Thyroid gland (tissue), 4 donors: Measurements from ENCODE around the gene TIGAR. TPM values are rescaled to one million over a fixed set of nuclear protein-coding genes. Genes with fewer than 3 reads are reported as not detected.

Experiments
- DNase-seq, 2 donors: peaks; one replicate each; pipeline ENCODE4 v3.0.0-alpha.2; 2019
- H3K27ac ChIP-seq, 3 donors: fragments of 200-600 bp; sonication (generic); 1 replicate in 2 of 3; 2 replicates in 1 of 3; pipeline ENCODE4 v1.5.1; 2016 to 2019; ENCODE audit warnings: mild to moderate bottlenecking in 1 of 3, moderate library complexity in 1 of 3
- H3K27me3 ChIP-seq: fragments of 200-600 bp; sonication (generic); one replicate; pipeline ENCODE4 v1.5.1; 2019
- H3K36me3 ChIP-seq, 2 donors: fragments of 200-600 bp; sonication (generic); one replicate each; pipeline ENCODE4 v1.5.1; 2016 to 2019
- H3K4me1 ChIP-seq, 2 donors: fragments of 200-600 bp; sonication (generic); one replicate each; pipeline ENCODE4 v1.5.1; 2017 to 2019
- H3K4me3 ChIP-seq, 3 donors: fragments of 200-600 bp; sonication (generic); replicated peaks in 1 of 3; 1 replicate in 2 of 3; 2 replicates in 1 of 3; pipeline ENCODE4 v1.5.1; 2016; ENCODE audit warnings: mild to moderate bottlenecking in 1 of 3
- H3K9me3 ChIP-seq: fragments of 200-600 bp; sonication (generic); one replicate; pipeline ENCODE4 v1.5.1; 2017
- POLR2A ChIP-seq, 2 donors: fragments of 450-650 bp; IDR thresholded peaks; one replicate each; pipeline ENCODE4 v1.6.1; 2017; ENCODE audit warnings: antibody characterized with exemption in 2 of 2, mild to moderate bottlenecking in 2 of 2, moderate library complexity in 1 of 2
- WGBS, 2 donors: methylation state at CpG; one replicate each; pipeline ENCODE4 v1.1.5; 2017; 5-methylcytosine and 5-hydroxymethylcytosine counted together
- intact Hi-C: fragments of 100-400 bp; cut with DNase I; formaldehyde crosslinking; loops from one replicate; pipeline ENCODE4 v1.15.1; 2023
- total RNA-seq, 4 donors: library from RNA; depleted of rRNA; stranded (reverse); fragments of >200 nt; gene quantifications; one replicate each; pipeline ENCODE4 v1.2.3, GENCODE V29; 2016
- TF ChIP-seq, protein P1 (sequence below), 6 experiments: fragments of 200-600 bp in 3 of 6; fragments of 450-650 bp in 3 of 6; sonication (generic) in 3 of 6; IDR thresholded peaks; one replicate each; pipeline ENCODE4 v1.5.1; 2016 to 2019; ENCODE audit warnings: antibody characterized with exemption in 6 of 6, mild to moderate bottlenecking in 2 of 6, inconsistent platforms in 1 of 6, moderate library complexity in 1 of 6

Gene TIGAR
- total RNA-seq, 4 donors from 2014 or later, result 4.0 to 6.3 (median 5.4) TPM

DNA sequence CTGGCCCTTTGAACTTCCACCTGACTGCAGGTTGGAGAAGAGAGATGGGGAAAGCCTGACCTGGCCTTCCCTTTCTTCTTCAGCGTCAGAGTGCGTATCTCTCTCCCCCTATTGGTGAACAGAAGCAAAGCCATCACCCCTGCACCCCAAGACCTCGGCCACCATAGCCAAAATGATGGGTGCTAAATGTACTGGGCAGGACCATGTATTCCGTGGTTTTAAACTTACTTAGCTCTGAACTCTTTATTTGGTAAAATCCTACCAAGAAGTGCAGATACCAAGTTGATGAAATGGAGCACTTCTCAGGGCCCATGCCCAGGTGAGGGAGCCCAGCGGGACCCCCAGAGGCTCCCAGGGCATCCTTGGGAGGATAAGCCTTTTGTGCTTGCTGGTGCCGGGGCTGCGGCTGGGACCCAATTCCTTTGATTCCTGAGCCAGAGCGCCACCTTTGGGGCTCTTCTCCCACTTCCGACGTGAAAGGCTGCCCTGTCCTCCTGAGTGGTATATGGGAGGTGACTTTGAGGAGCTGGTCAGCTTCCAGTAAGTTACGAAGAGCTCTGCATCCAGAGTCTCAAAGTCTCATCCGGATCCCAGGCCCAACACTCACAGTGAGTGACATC, 38.0 kb upstream of the TIGAR start:
- H3K4me3 ChIP-seq, result no peak overlapping the region
- no peak for DNase-seq
- intact Hi-C loops, result no loop called here
- H3K9me3 ChIP-seq, result no peaks in the 10 kb centered on the region
- H3K27me3 ChIP-seq, result no peaks in the 10 kb centered on the region
- H3K4me1 ChIP-seq, result peaks cover 17 to 24% of the 10 kb centered on the region in 2 donors
- TF ChIP-seq, protein P1, sequence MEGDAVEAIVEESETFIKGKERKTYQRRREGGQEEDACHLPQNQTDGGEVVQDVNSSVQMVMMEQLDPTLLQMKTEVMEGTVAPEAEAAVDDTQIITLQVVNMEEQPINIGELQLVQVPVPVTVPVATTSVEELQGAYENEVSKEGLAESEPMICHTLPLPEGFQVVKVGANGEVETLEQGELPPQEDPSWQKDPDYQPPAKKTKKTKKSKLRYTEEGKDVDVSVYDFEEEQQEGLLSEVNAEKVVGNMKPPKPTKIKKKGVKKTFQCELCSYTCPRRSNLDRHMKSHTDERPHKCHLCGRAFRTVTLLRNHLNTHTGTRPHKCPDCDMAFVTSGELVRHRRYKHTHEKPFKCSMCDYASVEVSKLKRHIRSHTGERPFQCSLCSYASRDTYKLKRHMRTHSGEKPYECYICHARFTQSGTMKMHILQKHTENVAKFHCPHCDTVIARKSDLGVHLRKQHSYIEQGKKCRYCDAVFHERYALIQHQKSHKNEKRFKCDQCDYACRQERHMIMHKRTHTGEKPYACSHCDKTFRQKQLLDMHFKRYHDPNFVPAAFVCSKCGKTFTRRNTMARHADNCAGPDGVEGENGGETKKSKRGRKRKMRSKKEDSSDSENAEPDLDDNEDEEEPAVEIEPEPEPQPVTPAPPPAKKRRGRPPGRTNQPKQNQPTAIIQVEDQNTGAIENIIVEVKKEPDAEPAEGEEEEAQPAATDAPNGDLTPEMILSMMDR (IDR thresholded peaks at IDR 0.05), result no peak
- no peak for TF ChIP-seq POLR2A (IDR thresholded peaks at IDR 0.05)
- peaks cover 35 to 67% of the 10 kb centered on the region in 2 donors for H3K36me3 ChIP-seq
- no peak overlapping the region for H3K27ac ChIP-seq
- WGBS, 2 donors, result 79 to 81% methylated on average over 12 of the region's 12 CpGs

DNA sequence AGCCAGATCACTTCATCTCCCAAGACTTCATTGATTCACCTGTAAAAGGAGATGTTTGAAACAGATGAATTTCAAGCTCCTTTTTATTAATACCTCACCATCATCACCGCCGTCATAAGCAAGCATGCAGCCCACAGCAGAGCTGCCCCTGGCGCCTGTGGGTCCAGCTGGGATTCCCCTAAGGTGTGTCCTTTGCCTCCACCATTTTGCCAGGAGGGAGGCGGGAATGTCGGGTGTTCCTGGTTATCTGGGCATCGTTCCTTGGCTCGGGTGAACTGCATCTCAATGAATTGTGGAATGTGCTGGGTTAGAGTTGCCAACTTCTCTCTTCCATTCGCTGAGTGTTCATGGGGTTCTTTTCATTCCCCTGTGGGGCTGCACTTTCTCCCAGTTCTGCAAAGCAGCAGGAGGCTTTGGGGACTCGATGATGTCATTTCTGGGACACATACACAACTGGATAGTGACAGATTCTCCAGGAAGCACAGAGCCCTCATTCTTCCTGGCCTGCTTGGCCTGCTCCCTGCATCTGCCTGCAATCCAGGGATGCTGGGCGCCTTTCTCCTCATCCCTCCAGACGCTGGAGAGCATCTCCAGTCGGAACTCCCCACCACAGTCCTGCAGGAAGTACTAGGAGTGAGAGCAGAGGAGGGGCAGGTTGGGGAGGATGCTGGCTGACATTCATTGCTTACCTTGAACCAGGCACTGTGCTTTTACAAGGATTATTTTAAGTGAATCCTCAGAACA, 37.3 kb upstream of the TIGAR start:
- Histone ChIP-seq H3K9me3 (no peaks in the 10 kb centered on the region), H3K4me1 (peaks cover 11 to 18% of the 10 kb centered on the region in 2 donors), H3K27me3 (no peaks in the 10 kb centered on the region), H3K27ac (no peak overlapping the region), H3K36me3 (peaks cover 38 to 72% of the 10 kb centered on the region in 2 donors), H3K4me3 (no peak overlapping the region)
- DNase-seq, result no peak
- TF ChIP-seq, protein P1 (IDR thresholded peaks at IDR 0.05), result no peak
- no peak for TF ChIP-seq POLR2A (IDR thresholded peaks at IDR 0.05)
- 77 to 84% methylated on average over 12 of the region's 12 CpGs for WGBS, 2 donors
- intact Hi-C loops, result no loop called here

DNA sequence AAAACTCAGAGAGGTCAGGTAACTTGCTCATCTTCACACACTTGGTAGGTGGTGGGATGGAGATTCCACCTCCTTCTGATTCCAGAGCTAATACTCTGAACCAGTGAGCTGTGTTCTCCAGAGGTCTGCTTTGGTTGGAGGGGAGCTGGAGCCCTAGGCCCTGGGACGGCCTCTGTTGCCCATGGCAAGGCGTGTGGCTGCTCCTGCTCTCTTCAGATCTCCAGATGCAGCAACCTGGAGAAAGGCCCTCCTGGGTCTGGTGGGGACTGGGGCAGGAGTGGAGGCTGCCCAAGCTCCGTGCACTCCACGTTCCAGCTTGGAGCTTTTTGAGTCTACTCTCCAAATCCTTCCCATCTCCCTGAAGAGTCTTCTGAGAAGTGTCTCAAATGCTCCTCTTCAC, 36.7 kb upstream of the TIGAR start:
- intact Hi-C loops, result no loop called here
- no peak overlapping the region for H3K27ac ChIP-seq
- peaks cover 9 to 13% of the 10 kb centered on the region in 2 donors for H3K4me1 ChIP-seq
- H3K36me3 ChIP-seq, result peaks cover 42 to 78% of the 10 kb centered on the region in 2 donors
- no peak overlapping the region for H3K4me3 ChIP-seq
- no peak for TF ChIP-seq POLR2A (IDR thresholded peaks at IDR 0.05)
- TF ChIP-seq, protein P1 (IDR thresholded peaks at IDR 0.05), result no peak
- H3K27me3 ChIP-seq, result no peaks in the 10 kb centered on the region
- WGBS, 2 donors, result 92 to 99% methylated on average over 4 of the region's 4 CpGs
- DNase-seq, result no peak
- no peaks in the 10 kb centered on the region for H3K9me3 ChIP-seq

DNA sequence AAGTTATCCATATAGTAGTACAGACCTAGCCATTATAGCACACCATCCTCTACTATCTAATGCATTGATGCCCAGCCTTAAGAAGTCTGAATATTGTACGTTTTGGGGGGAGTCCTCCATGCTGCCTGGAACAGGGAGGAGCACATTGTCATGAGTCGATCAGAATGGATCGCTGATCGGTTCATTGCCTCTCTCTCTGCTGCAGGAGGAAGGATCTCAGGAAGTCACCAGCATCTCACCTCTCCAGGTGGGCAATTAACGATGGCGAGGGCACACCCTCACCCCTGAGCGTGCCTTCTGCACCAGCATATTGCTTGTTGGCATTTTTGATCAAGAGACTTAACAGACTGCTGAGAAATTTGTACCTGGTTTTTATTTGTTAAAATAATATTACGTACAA, 35.9 kb upstream of the TIGAR start:
- H3K36me3 ChIP-seq, result peaks cover 42 to 83% of the 10 kb centered on the region in 2 donors

More for the DNA sequence above, 35.9 kb upstream of the TIGAR start:
- no peak for DNase-seq
- no peak overlapping the region for H3K4me3 ChIP-seq
- intact Hi-C loops, result no loop called here
- H3K4me1 ChIP-seq, result peaks cover 9 to 15% of the 10 kb centered on the region in 2 donors
- H3K27ac ChIP-seq, result no peak overlapping the region
- WGBS, 2 donors, result 89 to 93% methylated on average over 8 of the region's 8 CpGs
- no peak for TF ChIP-seq POLR2A (IDR thresholded peaks at IDR 0.05)
- TF ChIP-seq, protein P1 (IDR thresholded peaks at IDR 0.05), result no peak
- H3K9me3 ChIP-seq, result no peaks in the 10 kb centered on the region
- no peaks in the 10 kb centered on the region for H3K27me3 ChIP-seq
